Measurements from ENCODE around the gene NEU1.
A peak's percentile ranks its signal among the peaks of the same experiment; 100 is the strongest.
"Not testable (repeated sequence)": the region's sequence is repeated elsewhere in the genome, so short reads cannot be mapped to it uniquely, and the experiment has no call there.

Gene NEU1

GRCh38 chr6:31819871-31820299, 42.7 kb downstream of the NEU1 start:
- Mint-ChIP-seq H3K4me3 (peak overlapping the region; percentile 51), H3K9me3 (no peaks in the 10 kb centered on the region), H3K27me3 (no peaks in the 10 kb centered on the region), H3K36me3 (peaks cover 18% of the 10 kb centered on the region), H3K27ac (peak overlapping the region; percentile 87), H3K4me1 (peaks cover 57% of the 10 kb centered on the region)
- DNase-seq = no peak
- CTCF ChIA-PET = interaction anchor here (0.6 to 0.9 kb wide), 2 partner anchors 81 to 298 kb away, joined by 3 read pairs; no protein-coding TSS in a partner anchor

GRCh38 chr6:31817929-31818511, 44.6 kb downstream of the NEU1 start:
- CTCF ChIA-PET = interaction anchor here (0.8 to 1.8 kb wide), 7 partner anchors 8 to 154 kb away, joined by 3 to 10 read pairs (median 5); partner anchors contain the start of genes DDAH2 and LSM2
- Mint-ChIP-seq H3K4me1 (peaks cover 61% of the 10 kb centered on the region), H3K36me3 (peaks cover 18% of the 10 kb centered on the region), H3K4me3 (peak overlapping the region; percentile 89), H3K27ac (peak overlapping the region; percentile 96)
- peak; percentile 37 for DNase-seq
- H3K9me3 Mint-ChIP-seq, H3K27me3 Mint-ChIP-seq: not testable (repeated sequence)

GRCh38 chr6:31817133-31817928, 45.3 kb downstream of the NEU1 start:
- peak overlapping the region; percentile 89 for H3K4me3 Mint-ChIP-seq
- peaks cover 18% of the 10 kb centered on the region for H3K36me3 Mint-ChIP-seq
- peak; percentile 39 for DNase-seq
- H3K27ac Mint-ChIP-seq = peak overlapping the region; percentile 96
- peaks cover 61% of the 10 kb centered on the region for H3K4me1 Mint-ChIP-seq
- H3K9me3 Mint-ChIP-seq, H3K27me3 Mint-ChIP-seq: not testable (repeated sequence)
- CTCF ChIA-PET = interaction anchor here (0.8 to 1.8 kb wide), 7 partner anchors 9 to 153 kb away, joined by 3 to 10 read pairs (median 5); partner anchors contain the start of genes DDAH2 and LSM2

- peak within 1 kb of the TSS; percentile 92 for H3K4me3 Mint-ChIP-seq
- peak; percentile 77 for DNase-seq
- H3K9me3 Mint-ChIP-seq = no peaks in the 10 kb centered on the region
- peaks cover 49% of the 10 kb centered on the region for H3K4me1 Mint-ChIP-seq
- CTCF ChIA-PET = interaction anchor here (0.6 to 2.5 kb wide), 6 partner anchors 11 to 88 kb away, joined by 3 to 8 read pairs (median 4); no protein-coding TSS in a partner anchor
- peaks cover 29% of the 10 kb centered on the region for H3K36me3 Mint-ChIP-seq
- H3K27me3 Mint-ChIP-seq = no peaks in the 10 kb centered on the region
- H3K27ac Mint-ChIP-seq = peak within 1 kb of the TSS; percentile 91
Observed at GRCh38 chr6:31815025-31815838, 47.4 kb downstream of the NEU1 start, which contains the start of the genes HSPA1A and HSPA1L. Gene HSPA1A (plus strand): TSS chr6:31815543. CDS start chr6:31815757, 214 bp downstream. Gene HSPA1L (minus strand): TSS chr6:31815283. CDS start chr6:31811972, 3,311 bp downstream.

GRCh38 chr6:31814677-31815024, 48.0 kb downstream of the NEU1 start:
- peak; percentile 86 for DNase-seq
- Mint-ChIP-seq H3K36me3 (peaks cover 31% of the 10 kb centered on the region), H3K4me3 (peak overlapping the region; percentile 92), H3K27ac (peak overlapping the region; percentile 91), H3K4me1 (peaks cover 48% of the 10 kb centered on the region), H3K27me3 (no peaks in the 10 kb centered on the region), H3K9me3 (no peaks in the 10 kb centered on the region)
- CTCF ChIA-PET = interaction anchor here (0.6 to 2.5 kb wide), 6 partner anchors 12 to 87 kb away, joined by 3 to 8 read pairs (median 3); partner anchors contain the start of gene CLIC1

- CTCF ChIA-PET = interaction anchor here (1.8 to 2.5 kb wide), 2 partner anchors 23 to 86 kb away, joined by 5 to 8 read pairs; no protein-coding TSS in a partner anchor
- Mint-ChIP-seq H3K27me3 (no peaks in the 10 kb centered on the region), H3K9me3 (no peaks in the 10 kb centered on the region), H3K4me1 (peaks cover 41% of the 10 kb centered on the region), H3K36me3 (peaks cover 30% of the 10 kb centered on the region), H3K27ac (peak overlapping the region; percentile 82), H3K4me3 (peak overlapping the region; percentile 69)
- DNase-seq = no peak
Observed at GRCh38 chr6:31813465-31813849, 49.2 kb downstream of the NEU1 start.

- Mint-ChIP-seq H3K27ac (no peak overlapping the region), H3K27me3 (no peaks in the 10 kb centered on the region), H3K4me1 (peaks cover 35% of the 10 kb centered on the region), H3K4me3 (no peak overlapping the region), H3K36me3 (peaks cover 23% of the 10 kb centered on the region), H3K9me3 (no peaks in the 10 kb centered on the region)
- DNase-seq = no peak
- CTCF ChIA-PET = interaction anchor here (0.9 to 1.8 kb wide), 2 partner anchors 12 to 22 kb away, joined by 4 to 5 read pairs; no protein-coding TSS in a partner anchor
Observed at GRCh38 chr6:31811645-31812044, 51.0 kb downstream of the NEU1 start.

GRCh38 chr6:31808599-31808998, 54.0 kb downstream of the NEU1 start:
- Mint-ChIP-seq H3K36me3 (peaks cover 27% of the 10 kb centered on the region), H3K4me1 (peaks cover 52% of the 10 kb centered on the region)
- DNase-seq, H3K27ac Mint-ChIP-seq, H3K4me3 Mint-ChIP-seq, CTCF ChIA-PET, H3K9me3 Mint-ChIP-seq, H3K27me3 Mint-ChIP-seq: not testable (repeated sequence)
